ENCODE measurements around the gene SLC27A5. TPM values are rescaled to one million over a fixed set of nuclear protein-coding genes. Genes with fewer than 3 reads are reported as not detected.
A peak's percentile ranks its signal among the peaks of the same experiment; 100 is the strongest.

The SLC27A5 gene
- total and polyA plus RNA-seq, 2 of the 13 experiments (the other 11 are each of a cell fraction or from before 2014, with no cell fraction given) = 30.3 to 40.2 TPM

- TF ChIP-seq, protein P1, sequence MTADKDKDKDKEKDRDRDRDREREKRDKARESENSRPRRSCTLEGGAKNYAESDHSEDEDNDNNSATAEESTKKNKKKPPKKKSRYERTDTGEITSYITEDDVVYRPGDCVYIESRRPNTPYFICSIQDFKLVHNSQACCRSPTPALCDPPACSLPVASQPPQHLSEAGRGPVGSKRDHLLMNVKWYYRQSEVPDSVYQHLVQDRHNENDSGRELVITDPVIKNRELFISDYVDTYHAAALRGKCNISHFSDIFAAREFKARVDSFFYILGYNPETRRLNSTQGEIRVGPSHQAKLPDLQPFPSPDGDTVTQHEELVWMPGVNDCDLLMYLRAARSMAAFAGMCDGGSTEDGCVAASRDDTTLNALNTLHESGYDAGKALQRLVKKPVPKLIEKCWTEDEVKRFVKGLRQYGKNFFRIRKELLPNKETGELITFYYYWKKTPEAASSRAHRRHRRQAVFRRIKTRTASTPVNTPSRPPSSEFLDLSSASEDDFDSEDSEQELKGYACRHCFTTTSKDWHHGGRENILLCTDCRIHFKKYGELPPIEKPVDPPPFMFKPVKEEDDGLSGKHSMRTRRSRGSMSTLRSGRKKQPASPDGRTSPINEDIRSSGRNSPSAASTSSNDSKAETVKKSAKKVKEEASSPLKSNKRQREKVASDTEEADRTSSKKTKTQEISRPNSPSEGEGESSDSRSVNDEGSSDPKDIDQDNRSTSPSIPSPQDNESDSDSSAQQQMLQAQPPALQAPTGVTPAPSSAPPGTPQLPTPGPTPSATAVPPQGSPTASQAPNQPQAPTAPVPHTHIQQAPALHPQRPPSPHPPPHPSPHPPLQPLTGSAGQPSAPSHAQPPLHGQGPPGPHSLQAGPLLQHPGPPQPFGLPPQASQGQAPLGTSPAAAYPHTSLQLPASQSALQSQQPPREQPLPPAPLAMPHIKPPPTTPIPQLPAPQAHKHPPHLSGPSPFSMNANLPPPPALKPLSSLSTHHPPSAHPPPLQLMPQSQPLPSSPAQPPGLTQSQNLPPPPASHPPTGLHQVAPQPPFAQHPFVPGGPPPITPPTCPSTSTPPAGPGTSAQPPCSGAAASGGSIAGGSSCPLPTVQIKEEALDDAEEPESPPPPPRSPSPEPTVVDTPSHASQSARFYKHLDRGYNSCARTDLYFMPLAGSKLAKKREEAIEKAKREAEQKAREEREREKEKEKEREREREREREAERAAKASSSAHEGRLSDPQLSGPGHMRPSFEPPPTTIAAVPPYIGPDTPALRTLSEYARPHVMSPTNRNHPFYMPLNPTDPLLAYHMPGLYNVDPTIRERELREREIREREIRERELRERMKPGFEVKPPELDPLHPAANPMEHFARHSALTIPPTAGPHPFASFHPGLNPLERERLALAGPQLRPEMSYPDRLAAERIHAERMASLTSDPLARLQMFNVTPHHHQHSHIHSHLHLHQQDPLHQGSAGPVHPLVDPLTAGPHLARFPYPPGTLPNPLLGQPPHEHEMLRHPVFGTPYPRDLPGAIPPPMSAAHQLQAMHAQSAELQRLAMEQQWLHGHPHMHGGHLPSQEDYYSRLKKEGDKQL (CRISPR knock-in tag; IDR thresholded peaks at IDR 0.05; ENCODE audit: low read depth) = no peak
- no peak for TF ChIP-seq ZNF737 (CRISPR knock-in tag; IDR thresholded peaks at IDR 0.05; ENCODE audit: borderline replicate concordance)
- TF ChIP-seq JARID2 (CRISPR knock-in tag; IDR thresholded peaks at IDR 0.05; ENCODE audit: insufficient replicate concordance) = no peak
- no peak for TF ChIP-seq PRDM15 (CRISPR knock-in tag; IDR thresholded peaks at IDR 0.05)
- TF ChIP-seq BATF2 (CRISPR knock-in tag; IDR thresholded peaks at IDR 0.05) = no peak
- TF ChIP-seq ZNF577 (CRISPR knock-in tag; IDR thresholded peaks at IDR 0.05; ENCODE audit: borderline replicate concordance, low read depth) = no peak
- peak; percentile 54; the same call in 1 of the 2 replicates for TF ChIP-seq ZNF567 (CRISPR knock-in tag; IDR thresholded peaks at IDR 0.05; ENCODE audit: borderline replicate concordance)
- TF ChIP-seq SAFB2 (CRISPR knock-in tag; IDR thresholded peaks at IDR 0.05; ENCODE audit: borderline replicate concordance, low read depth) = no peak
- no peak for TF ChIP-seq KLF12 (CRISPR knock-in tag; IDR thresholded peaks at IDR 0.05; ENCODE audit: borderline replicate concordance)
- peak; percentile 68; the same call in 1 of the 2 replicates for TF ChIP-seq ZNF766 (CRISPR knock-in tag; IDR thresholded peaks at IDR 0.05; ENCODE audit: borderline replicate concordance)
- TF ChIP-seq, protein P2, sequence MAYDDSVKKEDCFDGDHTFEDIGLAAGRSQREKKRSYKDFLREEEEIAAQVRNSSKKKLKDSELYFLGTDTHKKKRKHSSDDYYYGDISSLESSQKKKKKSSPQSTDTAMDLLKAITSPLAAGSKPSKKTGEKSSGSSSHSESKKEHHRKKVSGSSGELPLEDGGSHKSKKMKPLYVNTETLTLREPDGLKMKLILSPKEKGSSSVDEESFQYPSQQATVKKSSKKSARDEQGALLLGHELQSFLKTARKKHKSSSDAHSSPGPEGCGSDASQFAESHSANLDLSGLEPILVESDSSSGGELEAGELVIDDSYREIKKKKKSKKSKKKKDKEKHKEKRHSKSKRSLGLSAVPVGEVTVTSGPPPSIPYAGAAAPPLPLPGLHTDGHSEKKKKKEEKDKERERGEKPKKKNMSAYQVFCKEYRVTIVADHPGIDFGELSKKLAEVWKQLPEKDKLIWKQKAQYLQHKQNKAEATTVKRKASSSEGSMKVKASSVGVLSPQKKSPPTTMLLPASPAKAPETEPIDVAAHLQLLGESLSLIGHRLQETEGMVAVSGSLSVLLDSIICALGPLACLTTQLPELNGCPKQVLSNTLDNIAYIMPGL (CRISPR knock-in tag; IDR thresholded peaks at IDR 0.05; ENCODE audit: borderline replicate concordance in 1 of 2, low read depth in 1 of 2) = 0 out of 4 replicates have a peak, but pooled peaks of 1 of the 2 experiments have one; percentile 36
- TF ChIP-seq RFXAP (CRISPR knock-in tag; IDR thresholded peaks at IDR 0.05; ENCODE audit: borderline replicate concordance) = peak; percentile 63; the same call in 1 of the 2 replicates
- TF ChIP-seq RCOR2 (CRISPR knock-in tag; IDR thresholded peaks at IDR 0.05) = peak; percentile 51; the same call in 1 of the 2 replicates
- peak; percentile 66; the same call in 1 of the 2 replicates for TF ChIP-seq TBX2 (CRISPR knock-in tag; IDR thresholded peaks at IDR 0.05; ENCODE audit: borderline replicate concordance)
- TF ChIP-seq PITX1 (CRISPR knock-in tag; IDR thresholded peaks at IDR 0.05) = peak; percentile 82
Observed at GRCh38 chr19:58511353-58512208, at the start of gene SLC27A5 (continued).

Measured in HepG2 (cell line).